Activated B cell treated with CpG ODN at 0.5 μM for 24 hours (primary cell): Measurements from ENCODE around the gene OSBPL3. TPM values are rescaled to one million over a fixed set of nuclear protein-coding genes. Genes with fewer than 3 reads are reported as not detected.
"Not testable (repeated sequence)": the region's sequence is repeated elsewhere in the genome, so short reads cannot be mapped to it uniquely, and the experiment has no call there.

Experiments used
- ATAC-seq: fragments of 200-7000 bp; cut with Tn5 transposase; one replicate; pipeline ENCODE4 v1.10.0; 2021; ENCODE audit warnings: low read depth, mild to moderate bottlenecking, moderate library complexity
- CTCF ChIA-PET: fragments of 350-600 bp; sonication (Branson Sonifier 250); formaldehyde crosslinking; loops from one replicate; lab custom pipeline; 2021; ENCODE audit warnings: antibody characterized with exemption; lab: Charles Lee
- POLR2A ChIA-PET: fragments of 350-600 bp; sonication (Branson Sonifier 250); formaldehyde crosslinking; loops from one replicate; lab custom pipeline; 2021; ENCODE audit warnings: antibody characterized with exemption; lab: Charles Lee
- DNase-seq: peaks from one replicate; pipeline ENCODE4 v3.0.0; 2022
- H3K27ac Mint-ChIP-seq: one replicate; pipeline ENCODE4 v1.8.0; 2020; ENCODE audit warnings: mixed read lengths
- H3K27me3 Mint-ChIP-seq: one replicate; pipeline ENCODE4 v1.8.0; 2021; ENCODE audit warnings: mixed read lengths
- H3K36me3 Mint-ChIP-seq: one replicate; pipeline ENCODE4 v1.8.0; 2021; ENCODE audit warnings: low read depth, mixed read lengths
- H3K4me1 Mint-ChIP-seq: one replicate; pipeline ENCODE4 v1.8.0; 2021; ENCODE audit warnings: mixed read lengths
- H3K4me3 Mint-ChIP-seq: one replicate; pipeline ENCODE4 v1.8.0; 2020; ENCODE audit warnings: mild to moderate bottlenecking, mixed read lengths
- H3K9me3 Mint-ChIP-seq: one replicate; pipeline ENCODE4 v1.8.0; 2020; ENCODE audit warnings: mixed read lengths
- intact Hi-C: fragments of 100-400 bp; cut with micrococcal nuclease; formaldehyde crosslinking; loops from one replicate; pipeline ENCODE4 v1.15.1; 2024
- total RNA-seq: library from RNA; stranded (reverse); gene quantifications from 2 replicates; pipeline ENCODE4 v1.2.3, GENCODE V29; 2022
- TF ChIP-seq, protein P1 (sequence below): fragments of 200-600 bp; IDR thresholded peaks from one replicate; pipeline ENCODE4 v1.8.0; 2022; ENCODE audit warnings: antibody characterized with exemption, mild to moderate bottlenecking

The OSBPL3 gene
- total RNA-seq, 1 donor from 2014 or later = 33.3 TPM

DNA sequence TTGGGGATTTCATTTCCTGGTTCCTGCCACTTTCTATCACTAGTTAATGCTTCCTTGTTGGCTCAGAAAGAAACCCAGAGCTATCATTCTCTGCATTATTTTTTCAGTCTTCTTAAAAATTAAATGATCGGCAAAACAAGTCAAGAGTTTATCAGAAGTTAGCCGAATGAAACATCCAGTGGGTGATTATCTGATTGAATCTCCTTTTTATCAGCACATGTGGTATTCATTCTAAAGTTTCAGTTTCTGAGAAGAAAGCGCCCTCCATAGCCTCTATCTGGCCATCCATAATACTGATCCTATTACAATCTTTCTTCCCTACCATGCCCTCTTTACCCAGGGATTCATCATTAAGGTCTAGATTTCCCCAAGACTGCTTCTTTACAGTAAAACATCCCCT is 71.8 kb downstream of the OSBPL3 start:
- intact Hi-C loops = no loop called here

DNA sequence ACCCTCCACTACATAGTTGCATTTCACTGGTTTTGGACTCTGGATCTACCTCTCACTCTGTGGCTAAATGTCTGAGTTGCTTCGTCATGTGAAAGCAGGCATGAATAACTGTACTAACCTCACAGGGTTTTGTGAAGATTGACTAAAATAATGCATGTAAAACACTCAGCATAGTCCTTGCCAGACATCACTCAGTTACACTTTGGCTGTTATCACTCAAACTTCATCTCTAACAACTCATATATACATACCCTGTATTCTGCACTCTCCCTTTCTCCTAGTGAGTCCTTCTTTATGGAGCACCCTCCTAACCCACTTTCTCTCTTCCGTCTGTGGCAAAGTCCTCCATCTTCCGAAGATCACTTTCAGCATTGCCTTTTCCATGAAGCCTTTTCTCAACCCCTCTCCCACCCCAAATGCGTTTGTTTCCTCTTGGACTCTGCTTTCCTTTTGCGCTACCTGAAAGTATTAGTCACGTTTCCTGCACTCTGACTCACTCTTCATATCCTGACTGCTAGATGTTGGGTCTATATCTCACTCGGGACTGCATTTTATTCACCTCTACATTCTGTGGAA is 72.6 kb downstream of the OSBPL3 start:
- Mint-ChIP-seq H3K27ac (no peak overlapping the region), H3K36me3 (no peaks in the 10 kb centered on the region), H3K4me1 (peaks cover 32% of the 10 kb centered on the region), H3K4me3 (no peak overlapping the region), H3K27me3 (no peaks in the 10 kb centered on the region), H3K9me3 (no peaks in the 10 kb centered on the region)
- DNase-seq (no peak), ATAC-seq (peak; percentile 62)
- TF ChIP-seq, protein P1, sequence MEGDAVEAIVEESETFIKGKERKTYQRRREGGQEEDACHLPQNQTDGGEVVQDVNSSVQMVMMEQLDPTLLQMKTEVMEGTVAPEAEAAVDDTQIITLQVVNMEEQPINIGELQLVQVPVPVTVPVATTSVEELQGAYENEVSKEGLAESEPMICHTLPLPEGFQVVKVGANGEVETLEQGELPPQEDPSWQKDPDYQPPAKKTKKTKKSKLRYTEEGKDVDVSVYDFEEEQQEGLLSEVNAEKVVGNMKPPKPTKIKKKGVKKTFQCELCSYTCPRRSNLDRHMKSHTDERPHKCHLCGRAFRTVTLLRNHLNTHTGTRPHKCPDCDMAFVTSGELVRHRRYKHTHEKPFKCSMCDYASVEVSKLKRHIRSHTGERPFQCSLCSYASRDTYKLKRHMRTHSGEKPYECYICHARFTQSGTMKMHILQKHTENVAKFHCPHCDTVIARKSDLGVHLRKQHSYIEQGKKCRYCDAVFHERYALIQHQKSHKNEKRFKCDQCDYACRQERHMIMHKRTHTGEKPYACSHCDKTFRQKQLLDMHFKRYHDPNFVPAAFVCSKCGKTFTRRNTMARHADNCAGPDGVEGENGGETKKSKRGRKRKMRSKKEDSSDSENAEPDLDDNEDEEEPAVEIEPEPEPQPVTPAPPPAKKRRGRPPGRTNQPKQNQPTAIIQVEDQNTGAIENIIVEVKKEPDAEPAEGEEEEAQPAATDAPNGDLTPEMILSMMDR = no peak
- intact Hi-C loops = loop anchor here (2.0 kb wide), 1 partner anchor 55 kb away; no protein-coding TSS in a partner anchor
- ChIA-PET CTCF (interaction anchor here (0.7 kb wide), 1 partner anchor 75 kb away, joined by 3 read pairs; no protein-coding TSS in a partner anchor), POLR2A (no interaction called here)

More for the DNA sequence above, 71.8 kb downstream of the OSBPL3 start:
- peaks cover 36% of the 10 kb centered on the region for H3K4me1 Mint-ChIP-seq
- TF ChIP-seq, protein P1 = no peak
- no peaks in the 10 kb centered on the region for H3K27me3 Mint-ChIP-seq
- no peak overlapping the region for H3K27ac Mint-ChIP-seq
- H3K36me3 Mint-ChIP-seq = no peaks in the 10 kb centered on the region
- no peak overlapping the region for H3K4me3 Mint-ChIP-seq
- no peak for ATAC-seq
- no peak for DNase-seq
- no peaks in the 10 kb centered on the region for H3K9me3 Mint-ChIP-seq
- CTCF ChIA-PET = no interaction called here
- POLR2A ChIA-PET = no interaction called here

DNA sequence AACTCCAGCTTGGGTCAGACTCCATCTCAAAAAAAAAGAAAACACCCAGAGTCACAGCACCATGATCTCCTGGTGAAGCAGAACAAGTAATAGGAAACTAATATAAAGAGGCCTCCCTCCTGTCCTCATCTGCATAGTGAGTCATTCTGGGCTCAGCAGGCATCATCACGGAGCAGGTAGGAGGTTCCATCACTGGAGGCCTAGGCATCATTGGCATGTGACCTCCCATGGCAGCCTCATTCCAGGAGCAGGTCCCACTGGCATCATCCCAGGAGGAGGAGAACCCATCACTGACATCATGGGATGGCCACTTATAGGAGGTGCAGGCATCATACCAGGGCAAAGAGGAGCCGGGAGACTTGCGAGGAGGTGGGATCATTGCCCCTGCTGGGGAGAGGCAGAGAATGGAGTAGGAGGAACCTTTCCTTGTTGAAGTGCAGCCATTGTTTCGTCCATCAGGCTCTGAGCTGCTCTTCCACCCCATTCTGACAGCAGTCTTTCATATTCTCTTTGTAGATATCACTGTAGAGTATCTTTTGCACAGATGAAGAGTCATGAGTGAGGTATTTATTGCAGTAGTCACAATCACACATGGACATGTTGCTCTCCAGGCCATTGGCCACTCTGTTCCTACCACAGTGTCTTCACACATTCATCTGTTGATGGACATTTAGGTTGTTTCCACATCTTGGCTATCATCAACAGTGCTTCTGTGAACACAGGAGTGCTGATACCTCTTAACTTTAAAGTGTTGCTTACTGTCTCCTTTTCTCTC is 73.8 kb downstream of the OSBPL3 start:
- Mint-ChIP-seq H3K27me3 (no peaks in the 10 kb centered on the region), H3K9me3 (no peaks in the 10 kb centered on the region), H3K27ac (no peak overlapping the region), H3K36me3 (no peaks in the 10 kb centered on the region), H3K4me1 (peaks cover 27% of the 10 kb centered on the region), H3K4me3 (no peak overlapping the region)
- CTCF ChIA-PET = interaction anchor here (1.9 kb wide), 1 partner anchor 10 kb away, joined by 7 read pairs; no protein-coding TSS in a partner anchor
- intact Hi-C loops = loop anchor here (2.0 kb wide), 1 partner anchor 57 kb away; no protein-coding TSS in a partner anchor
- POLR2A ChIA-PET = interaction anchor here (0.9 kb wide), 1 partner anchor 73 kb away, joined by 3 read pairs; the partner anchor contains the start of gene OSBPL3
- ATAC-seq (peak; percentile 37), DNase-seq (no peak)
- TF ChIP-seq, protein P1 = no peak

DNA sequence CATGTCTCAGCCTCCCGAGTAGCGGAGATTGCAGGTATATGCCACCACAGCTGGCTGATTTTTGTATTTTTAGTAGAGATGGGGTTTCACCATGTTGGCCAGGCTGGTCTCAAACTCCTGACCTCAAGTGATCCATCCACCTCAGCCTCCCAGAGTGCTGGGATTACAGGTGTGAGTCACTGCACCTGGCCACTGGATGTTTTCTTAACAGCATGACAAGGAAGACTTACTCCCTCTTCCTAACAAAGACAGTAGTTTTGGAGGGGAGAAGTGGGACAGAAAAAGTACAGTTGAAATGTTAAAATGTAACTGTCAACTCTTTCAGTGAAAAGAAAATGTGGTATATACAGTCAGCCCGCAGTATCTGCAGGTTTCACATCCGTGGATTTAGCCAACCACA is 76.0 kb downstream of the OSBPL3 start:
- ATAC-seq, H3K27ac Mint-ChIP-seq, intact Hi-C loops, DNase-seq, H3K27me3 Mint-ChIP-seq, H3K4me3 Mint-ChIP-seq, H3K36me3 Mint-ChIP-seq, H3K9me3 Mint-ChIP-seq: not testable (repeated sequence)
- ChIA-PET CTCF (interaction anchor here (1.3 to 1.9 kb wide), 2 partner anchors 8 to 75 kb away, joined by 3 to 7 read pairs; partner anchors contain the start of gene OSBPL3), POLR2A (interaction anchor here (0.7 kb wide), 2 partner anchors 30 to 71 kb away, joined by 3 to 4 read pairs; no protein-coding TSS in a partner anchor)
- H3K4me1 Mint-ChIP-seq = peaks cover 28% of the 10 kb centered on the region

DNA sequence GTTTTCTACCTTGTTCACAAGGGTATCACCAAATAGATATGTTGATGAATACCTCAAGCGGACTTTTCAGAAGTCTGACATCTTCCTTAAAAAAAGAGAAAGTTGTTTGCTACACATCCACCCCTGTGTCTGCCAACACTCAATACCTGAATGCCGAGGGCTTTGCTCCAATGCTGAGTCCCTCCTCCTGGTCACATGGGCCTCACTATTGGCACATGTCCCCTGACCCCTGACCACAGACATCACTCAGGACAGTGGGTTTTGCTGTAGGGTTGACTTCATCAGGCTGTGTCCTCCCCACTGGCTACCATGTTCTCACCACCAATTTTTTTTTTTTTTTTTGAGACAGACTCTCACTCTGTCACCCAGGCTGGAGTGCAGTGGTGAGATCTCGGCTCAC is 76.4 kb downstream of the OSBPL3 start:
- Mint-ChIP-seq H3K27me3 (no peaks in the 10 kb centered on the region), H3K36me3 (no peaks in the 10 kb centered on the region), H3K4me3 (no peak overlapping the region), H3K9me3 (no peaks in the 10 kb centered on the region), H3K4me1 (peaks cover 33% of the 10 kb centered on the region), H3K27ac (no peak overlapping the region)
- POLR2A ChIA-PET = no interaction called here
- DNase-seq (no peak), ATAC-seq (no peak)
- intact Hi-C loops = no loop called here
- TF ChIP-seq, protein P1 = no peak
- CTCF ChIA-PET = no interaction called here
